ENCODE data around the gene RASGEF1B. TPM values are rescaled to one million over a fixed set of nuclear protein-coding genes. Genes with fewer than 3 reads are reported as not detected.

RASGEF1B gene
- total and polyA plus RNA-seq, 2 of the 13 experiments (the other 11 are each of a cell fraction or from before 2014, with no cell fraction given) = 0.04 TPM

DNA sequence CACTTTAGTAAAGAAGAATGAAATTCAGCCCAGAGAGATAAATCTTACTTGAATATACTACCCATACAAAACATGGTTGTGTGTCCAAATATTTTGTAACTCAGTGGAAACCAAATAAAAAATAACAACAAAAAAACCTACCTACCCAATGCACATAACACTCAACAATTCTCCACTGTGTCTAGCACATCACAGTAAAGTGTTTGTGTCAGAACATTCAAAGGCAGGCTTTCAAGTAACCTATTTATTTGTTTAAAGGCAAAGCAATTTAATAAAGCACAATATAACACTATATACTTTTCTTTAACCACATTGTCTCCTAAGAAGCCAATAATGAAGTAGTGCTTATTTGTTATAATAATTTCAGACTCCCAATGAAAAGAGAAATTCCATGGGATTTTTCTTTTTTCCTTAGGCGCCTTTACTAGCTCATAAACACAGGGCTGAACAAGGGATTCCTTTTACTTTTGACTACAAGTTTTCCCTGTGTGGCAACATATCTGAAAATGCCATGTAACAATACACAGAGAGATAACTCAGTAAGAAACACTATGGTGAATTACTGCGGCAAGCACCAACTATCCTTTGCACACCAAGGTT, 13.7 kb downstream of the RASGEF1B start:
- 57% methylated on average over 2 of the region's 2 CpGs for WGBS (ENCODE audit: low lambda C conversion rate)
- H3K9me3 ChIP-seq (ENCODE audit: low read length) = no peaks in the 10 kb centered on the region
- H3K79me2 ChIP-seq (ENCODE audit: insufficient read depth, low read length) = no peaks in the 10 kb centered on the region
- no peaks in the 10 kb centered on the region for H3K36me3 ChIP-seq (replicated peaks in 1 of 2; ENCODE audit: control insufficient read depth in 1 of 2, insufficient read depth in 2 of 2, low read length in 2 of 2)
- TF ChIP-seq ELF1 (CRISPR knock-in tag; IDR thresholded peaks at IDR 0.05) = no peak
- TF ChIP-seq ELF3 (CRISPR knock-in tag; IDR thresholded peaks at IDR 0.05) = no peak
- no peak for TF ChIP-seq GPN1 (CRISPR knock-in tag; IDR thresholded peaks at IDR 0.05; ENCODE audit: borderline replicate concordance)
- no peak for TF ChIP-seq NR1H2 (CRISPR knock-in tag; IDR thresholded peaks at IDR 0.05; ENCODE audit: borderline replicate concordance, low read depth)
- TF ChIP-seq, protein P1, sequence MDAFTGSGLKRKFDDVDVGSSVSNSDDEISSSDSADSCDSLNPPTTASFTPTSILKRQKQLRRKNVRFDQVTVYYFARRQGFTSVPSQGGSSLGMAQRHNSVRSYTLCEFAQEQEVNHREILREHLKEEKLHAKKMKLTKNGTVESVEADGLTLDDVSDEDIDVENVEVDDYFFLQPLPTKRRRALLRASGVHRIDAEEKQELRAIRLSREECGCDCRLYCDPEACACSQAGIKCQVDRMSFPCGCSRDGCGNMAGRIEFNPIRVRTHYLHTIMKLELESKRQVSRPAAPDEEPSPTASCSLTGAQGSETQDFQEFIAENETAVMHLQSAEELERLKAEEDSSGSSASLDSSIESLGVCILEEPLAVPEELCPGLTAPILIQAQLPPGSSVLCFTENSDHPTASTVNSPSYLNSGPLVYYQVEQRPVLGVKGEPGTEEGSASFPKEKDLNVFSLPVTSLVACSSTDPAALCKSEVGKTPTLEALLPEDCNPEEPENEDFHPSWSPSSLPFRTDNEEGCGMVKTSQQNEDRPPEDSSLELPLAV (CRISPR knock-in tag; conservative IDR thresholded peaks at IDR 0.05; ENCODE audit: low read depth) = no peak
- no peak for TF ChIP-seq YEATS4 (CRISPR knock-in tag; IDR thresholded peaks at IDR 0.05; ENCODE audit: borderline replicate concordance)
- TF ChIP-seq ZNF468 (CRISPR knock-in tag; IDR thresholded peaks at IDR 0.05) = no peak
- no peak for TF ChIP-seq ZNF576 (CRISPR knock-in tag; IDR thresholded peaks at IDR 0.05)
- no peak for TF ChIP-seq ZSCAN21 (CRISPR knock-in tag; IDR thresholded peaks at IDR 0.05; ENCODE audit: borderline replicate concordance)
- TF ChIP-seq HOXA9 (CRISPR knock-in tag; IDR thresholded peaks at IDR 0.05; ENCODE audit: borderline replicate concordance) = no peak
- TF ChIP-seq NRL (CRISPR knock-in tag; IDR thresholded peaks at IDR 0.05; ENCODE audit: borderline replicate concordance) = no peak
- no peak for TF ChIP-seq ZNF652 (CRISPR knock-in tag; IDR thresholded peaks at IDR 0.05; ENCODE audit: borderline replicate concordance, low read depth)
- no peak for TF ChIP-seq DMAP1 (CRISPR knock-in tag; IDR thresholded peaks at IDR 0.05)
- no peak for TF ChIP-seq ZNF264 (CRISPR knock-in tag; IDR thresholded peaks at IDR 0.05)
- no peak overlapping the region for H3K4me2 ChIP-seq (ENCODE audit: low read depth, low read length)
- no peak for DNase-seq (ENCODE audit: low spot score)
- no peak for ATAC-seq
- intact Hi-C loops (cut with micrococcal nuclease; ENCODE audit: unreplicated experiment) = no loop called here
- CTCF ChIA-PET (ENCODE audit: low intra/inter-chr PET ratio, low total read pairs) = no interaction called here
- no peak for FAIRE-seq
- no peaks in the 10 kb centered on the region for H4K20me1 ChIP-seq (ENCODE audit: insufficient read depth, low read length)
- no TSS peak for BruUV-seq (replicated peaks)
- no peak overlapping the region for H3K4me3 ChIP-seq (replicated peaks in 1 of 3; ENCODE audit: insufficient read depth in 1 of 3, low read depth in 2 of 3, low read length in 3 of 3)
- POLR2A ChIA-PET = no interaction called here
- no peak overlapping the region for H3K9ac ChIP-seq (ENCODE audit: insufficient read depth, low read depth, low read length)
- in situ Hi-C loops (cut with HindIII; ENCODE audit: extremely low pct_ligation_motif_present, low pct_unique_long_range_greater_than_20kb) = no loop called here
- no peak overlapping the region for H3K27ac ChIP-seq (ENCODE audit: extremely low read length, insufficient read depth, low read length)
- H3K27me3 ChIP-seq (ENCODE audit: control insufficient read depth in 1 of 2, insufficient read depth in 2 of 2, low read length in 2 of 2) = no peaks in the 10 kb centered on the region
- no peak overlapping the region for H2AFZ ChIP-seq (ENCODE audit: low read length)
- H3K4me1 ChIP-seq (ENCODE audit: insufficient read depth, low read length) = no peaks in the 10 kb centered on the region

All from HepG2 (cell line).